MV-4-11 (cell line): Measurements from ENCODE around the gene ULK1.

ENCODE experiments used
- DNase-seq: peaks from one replicate; lab custom pipeline; 2025; lab: John Stamatoyannopoulos, UW

The ULK1 gene

DNA sequence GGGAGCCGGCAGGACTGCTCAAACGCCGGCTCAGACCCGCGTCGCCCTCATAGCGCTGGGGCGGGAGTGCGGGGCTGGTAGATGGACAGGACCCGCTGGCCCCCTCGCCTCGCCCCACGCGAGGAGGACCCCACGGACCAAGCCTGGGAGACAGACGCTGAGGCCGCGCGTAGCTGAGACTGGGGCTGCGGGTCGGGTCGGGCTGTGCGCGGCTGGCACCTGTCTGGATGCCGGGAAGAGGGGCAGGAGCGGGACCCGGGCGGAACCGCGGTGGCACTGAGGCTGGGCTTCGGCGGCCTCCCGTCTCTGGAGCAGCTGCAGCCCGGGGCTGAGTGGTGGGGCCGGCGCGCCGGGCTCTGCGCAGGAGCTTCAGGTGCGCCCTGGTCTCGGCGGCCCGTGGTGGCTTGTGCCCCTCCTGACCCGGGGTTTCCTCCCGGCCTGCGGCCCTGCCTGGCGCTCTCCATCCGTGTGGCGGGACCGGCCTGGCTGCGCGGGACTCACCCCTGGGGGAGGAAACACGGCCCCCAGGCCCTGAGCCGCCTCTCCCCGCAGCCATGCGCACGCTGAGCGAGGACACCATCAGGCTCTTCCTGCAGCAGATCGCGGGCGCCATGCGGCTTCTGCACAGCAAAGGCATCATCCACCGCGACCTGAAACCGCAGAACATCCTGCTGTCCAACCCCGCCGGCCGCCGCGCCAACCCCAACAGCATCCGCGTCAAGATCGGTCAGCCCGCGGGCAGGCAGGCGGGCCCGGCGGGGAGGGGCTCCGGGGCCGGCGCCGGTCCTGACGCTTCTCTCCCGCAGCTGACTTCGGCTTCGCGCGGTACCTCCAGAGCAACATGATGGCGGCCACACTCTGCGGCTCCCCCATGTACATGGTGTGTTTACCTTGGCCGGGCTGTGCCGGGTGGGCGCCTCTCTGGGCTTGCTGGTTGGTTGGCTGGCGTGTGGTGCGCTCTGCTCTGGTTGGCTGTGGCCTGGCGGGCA, 14.0 kb downstream of the ULK1 start:
- DNase-seq = no peak

DNA sequence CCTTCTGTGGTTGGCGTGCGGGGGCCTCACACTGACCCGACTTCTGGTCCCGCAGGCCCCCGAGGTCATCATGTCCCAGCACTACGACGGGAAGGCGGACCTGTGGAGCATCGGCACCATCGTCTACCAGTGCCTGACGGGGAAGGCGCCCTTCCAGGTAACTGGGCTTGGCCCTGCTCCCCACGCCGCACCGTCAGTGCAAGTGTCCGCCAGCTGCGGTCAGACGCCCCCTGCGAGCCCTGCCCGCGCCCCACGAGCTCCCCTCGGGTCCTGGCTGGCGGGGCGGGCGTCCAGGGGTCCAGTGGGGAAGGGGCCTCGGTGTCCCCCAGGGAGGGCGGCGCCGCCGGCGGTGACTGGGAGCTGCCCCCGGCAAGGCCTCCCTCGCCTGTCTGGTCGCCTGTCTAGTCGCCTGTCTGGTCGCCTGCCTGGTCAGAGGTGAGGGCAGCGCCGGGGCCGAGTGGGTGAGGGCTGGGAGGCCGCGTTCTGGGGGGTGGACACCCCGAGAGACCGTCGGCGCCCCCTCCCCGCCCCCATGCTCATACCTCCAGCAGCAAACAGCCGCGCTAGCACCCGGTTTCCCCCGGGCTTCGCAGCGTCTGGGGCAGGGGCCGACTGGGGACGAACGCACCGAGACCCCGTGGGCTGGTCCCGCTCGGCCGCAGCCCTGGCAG, 14.8 kb downstream of the ULK1 start:
- DNase-seq = no peak

DNA sequence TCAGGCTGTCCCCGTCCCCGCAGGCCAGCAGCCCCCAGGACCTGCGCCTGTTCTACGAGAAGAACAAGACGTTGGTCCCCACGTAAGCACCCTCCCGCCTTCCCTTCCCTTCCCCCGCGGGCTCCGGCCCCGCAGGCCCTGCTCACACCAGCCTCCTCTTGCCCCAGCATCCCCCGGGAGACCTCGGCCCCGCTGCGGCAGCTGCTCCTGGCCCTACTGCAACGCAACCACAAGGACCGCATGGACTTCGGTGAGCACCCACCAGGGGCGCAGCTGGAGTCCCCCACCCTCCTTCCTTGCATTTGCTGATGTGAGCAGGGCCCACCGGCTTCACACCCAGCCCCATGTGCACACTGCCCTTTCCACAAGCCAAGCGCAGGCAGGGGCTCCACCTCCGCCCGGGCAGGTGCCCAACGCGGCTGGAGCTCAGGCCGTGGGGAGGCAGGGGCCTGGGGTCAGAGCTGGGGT, 15.4 kb downstream of the ULK1 start:
- no peak for DNase-seq

DNA sequence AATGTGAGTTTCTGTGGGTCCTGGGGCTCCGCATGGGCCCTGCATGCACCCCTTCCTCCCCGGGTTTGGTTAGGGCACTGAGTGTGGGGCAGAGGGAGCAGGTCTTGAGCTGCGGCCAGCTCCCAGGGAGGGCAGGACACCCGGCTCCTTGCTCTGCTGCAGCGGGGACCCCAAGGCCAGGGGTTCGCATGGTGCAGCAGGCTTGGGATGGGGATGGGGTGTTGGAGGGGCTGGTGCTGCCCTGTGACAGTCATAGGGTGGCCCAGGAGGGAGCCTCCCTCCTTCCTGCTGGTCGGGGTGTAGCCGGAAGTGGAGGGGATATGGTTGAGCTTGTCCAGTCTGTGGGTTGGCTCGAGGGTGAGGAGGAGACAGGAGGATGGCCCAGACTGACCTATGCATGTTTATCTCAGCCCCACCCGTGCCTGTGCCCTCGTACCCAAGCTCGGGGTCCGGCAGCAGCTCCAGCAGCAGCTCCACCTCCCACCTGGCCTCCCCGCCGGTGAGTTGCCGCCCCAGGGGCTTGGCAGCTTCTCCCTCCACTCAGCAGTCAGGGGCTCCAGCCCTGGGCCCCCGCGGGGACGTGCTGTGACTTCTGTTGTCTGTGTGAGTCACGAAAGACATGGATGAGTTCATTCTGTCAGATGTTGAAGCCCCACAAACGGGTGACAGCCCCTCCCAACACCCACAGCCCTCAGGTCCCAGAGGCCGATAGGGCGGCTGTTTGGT, 16.0 kb downstream of the ULK1 start:
- no peak for DNase-seq

DNA sequence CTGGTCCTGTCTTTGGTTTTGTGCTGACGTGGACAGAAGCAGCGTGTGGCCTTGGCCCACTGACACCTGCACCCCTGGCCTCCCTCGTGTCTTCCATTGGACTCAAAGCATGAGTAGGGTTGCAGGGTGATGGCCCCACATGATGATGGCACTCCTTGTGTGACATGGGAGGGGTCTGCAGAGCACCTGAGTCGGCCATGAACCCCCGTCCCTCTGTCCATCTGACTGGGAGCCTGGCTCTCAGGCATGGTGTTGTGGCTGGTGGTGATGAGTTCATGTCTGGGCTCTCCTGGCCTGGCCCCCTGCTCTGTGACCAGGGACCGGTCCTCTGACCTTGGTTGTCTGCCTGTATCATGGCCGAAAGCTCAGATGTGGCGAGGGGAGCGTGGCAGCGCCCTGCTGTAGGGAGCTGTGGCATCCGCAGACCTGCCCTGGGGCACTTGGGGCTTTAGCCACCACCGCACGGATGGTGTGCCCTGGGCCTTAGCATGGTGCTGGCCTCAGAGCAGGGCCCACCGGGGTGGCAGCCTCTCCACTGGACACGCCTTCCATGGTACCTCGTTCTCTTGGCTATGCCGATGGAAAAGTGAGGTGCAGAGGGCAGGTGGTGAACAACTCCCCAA, 16.7 kb downstream of the ULK1 start:
- DNase-seq = no peak

DNA sequence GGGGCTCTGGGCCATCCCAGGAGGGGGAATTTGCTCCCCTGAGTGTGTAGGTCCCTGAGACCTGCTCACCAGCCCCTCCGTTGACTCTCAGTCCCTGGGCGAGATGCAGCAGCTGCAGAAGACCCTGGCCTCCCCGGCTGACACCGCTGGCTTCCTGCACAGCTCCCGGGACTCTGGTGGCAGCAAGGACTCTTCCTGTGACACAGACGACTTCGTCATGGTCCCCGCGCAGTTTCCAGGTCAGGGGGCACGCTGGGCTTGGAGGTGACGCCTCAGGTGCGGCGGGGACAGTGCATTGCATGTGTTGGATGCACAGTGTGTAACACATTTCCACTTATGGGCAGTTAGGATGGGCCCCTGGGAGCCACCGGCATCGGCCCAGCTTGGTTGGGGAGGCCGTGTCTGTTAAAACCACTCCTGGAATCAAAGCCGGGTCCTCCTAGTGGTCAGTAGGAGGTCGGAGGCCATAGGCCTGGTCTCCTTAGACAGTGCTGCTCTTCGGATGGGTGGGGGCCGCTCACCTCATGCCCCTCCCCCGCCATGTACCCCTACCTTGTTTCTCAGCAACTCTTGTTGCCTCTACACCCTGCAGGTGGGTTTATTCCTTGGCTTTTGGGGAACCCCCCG, 17.5 kb downstream of the ULK1 start:
- DNase-seq = no peak

DNA sequence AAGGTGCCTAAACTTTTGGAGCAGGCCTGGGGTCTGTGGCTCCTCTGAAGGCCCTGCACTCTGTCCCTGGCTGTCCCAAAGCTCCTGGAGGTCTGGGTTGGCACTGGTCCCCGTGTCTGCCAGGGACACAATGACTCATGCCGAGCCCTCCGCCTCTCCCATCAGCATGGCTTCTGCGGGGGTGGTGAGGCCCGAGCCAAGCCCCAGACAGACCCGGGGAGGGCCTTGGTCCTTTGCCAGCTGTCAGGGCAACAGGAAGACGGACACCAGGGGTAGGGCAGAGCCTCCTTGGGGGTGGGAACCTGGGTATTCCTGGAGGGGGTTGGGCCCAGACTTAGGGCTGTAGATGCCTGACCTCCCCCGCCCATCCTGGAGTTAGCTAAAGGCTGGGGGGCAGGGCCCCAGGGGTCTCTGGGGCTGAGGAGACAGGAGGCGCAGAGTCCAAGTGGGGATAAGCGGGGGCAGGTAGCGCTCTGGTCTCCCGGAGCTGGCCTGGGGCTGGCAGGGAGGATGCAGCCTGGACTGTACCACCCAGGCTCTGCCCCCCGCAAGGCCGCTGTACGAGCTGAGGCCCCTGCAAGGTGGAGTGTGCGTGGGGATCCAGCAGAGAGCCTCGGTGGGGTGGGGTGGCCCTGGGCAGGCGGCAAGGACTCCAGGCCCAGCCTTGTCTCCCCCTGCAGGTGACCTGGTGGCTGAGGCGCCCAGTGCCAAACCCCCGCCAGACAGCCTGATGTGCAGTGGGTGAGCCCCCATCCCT, 18.3 kb downstream of the ULK1 start:
- DNase-seq = no peak

DNA sequence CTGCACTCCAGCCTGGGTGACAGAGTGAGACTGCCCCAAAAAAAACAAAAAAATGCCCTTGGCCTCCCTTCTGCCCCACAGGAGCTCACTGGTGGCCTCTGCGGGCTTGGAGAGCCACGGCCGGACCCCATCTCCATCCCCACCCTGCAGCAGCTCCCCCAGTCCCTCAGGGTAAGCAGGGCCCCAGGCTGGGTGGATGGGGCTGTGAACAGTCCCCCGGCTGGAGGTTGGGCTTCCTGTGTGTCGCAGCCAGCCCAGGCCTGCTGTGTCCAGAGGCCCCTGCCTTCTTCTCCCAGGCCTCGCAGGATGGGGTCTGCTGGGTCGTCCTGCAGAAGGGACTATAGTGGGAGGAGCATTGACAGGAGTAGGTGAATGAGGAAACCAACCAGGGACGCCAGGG, 19.2 kb downstream of the ULK1 start:
- DNase-seq = no peak

DNA sequence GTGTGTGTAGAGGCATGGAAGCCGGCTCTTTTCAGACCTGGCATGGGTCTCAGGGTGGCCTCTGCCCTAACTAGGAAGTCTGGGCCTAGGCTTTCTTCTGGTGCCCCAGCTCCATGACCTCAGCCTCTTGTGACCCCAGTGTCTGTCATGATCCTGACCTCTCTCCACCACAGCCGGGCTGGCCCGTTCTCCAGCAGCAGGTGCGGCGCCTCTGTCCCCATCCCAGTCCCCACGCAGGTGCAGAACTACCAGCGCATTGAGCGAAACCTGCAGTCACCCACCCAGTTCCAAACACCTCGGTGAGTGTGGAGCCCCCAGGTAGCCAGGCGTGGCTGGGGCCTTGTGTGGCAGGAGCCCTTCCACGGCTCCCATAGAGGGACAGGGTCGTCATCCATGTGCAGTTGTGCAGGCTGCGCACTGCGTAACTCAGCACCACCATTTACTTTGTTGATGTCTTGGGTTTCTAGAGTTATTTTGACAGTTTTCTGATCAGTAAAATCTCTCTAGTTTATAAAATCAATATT, 19.8 kb downstream of the ULK1 start:
- no peak for DNase-seq

DNA sequence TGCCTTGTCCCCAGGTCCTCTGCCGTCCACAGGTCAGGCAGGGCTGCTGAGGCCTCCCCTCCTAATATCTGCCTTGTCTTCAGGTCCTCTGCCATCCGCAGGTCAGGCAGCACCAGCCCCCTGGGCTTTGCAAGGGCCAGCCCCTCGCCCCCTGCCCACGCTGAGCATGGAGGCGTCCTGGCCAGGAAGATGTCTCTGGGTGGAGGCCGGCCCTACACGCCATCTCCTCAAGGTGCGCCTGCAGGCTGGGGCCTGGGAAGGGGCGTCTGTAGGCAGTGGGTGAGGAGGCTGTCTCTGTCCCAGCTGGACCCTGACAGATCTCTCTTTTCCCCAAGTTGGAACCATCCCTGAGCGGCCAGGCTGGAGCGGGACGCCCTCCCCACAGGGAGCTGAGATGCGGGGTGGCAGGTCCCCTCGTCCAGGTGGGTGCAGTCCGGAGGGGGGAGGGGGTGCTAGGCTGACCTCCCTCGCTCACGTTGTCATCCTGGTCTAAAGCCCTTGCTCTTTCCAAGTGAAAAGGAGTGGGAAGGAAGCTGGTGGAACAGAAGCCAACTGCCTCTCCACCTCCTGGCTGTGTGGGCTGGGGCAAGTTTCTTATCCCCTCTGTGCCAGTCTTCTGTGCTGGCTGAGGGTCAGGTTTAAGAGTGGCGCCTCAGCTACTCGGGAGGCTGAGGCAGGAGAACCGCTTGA, 20.7 kb downstream of the ULK1 start:
- no peak for DNase-seq

DNA sequence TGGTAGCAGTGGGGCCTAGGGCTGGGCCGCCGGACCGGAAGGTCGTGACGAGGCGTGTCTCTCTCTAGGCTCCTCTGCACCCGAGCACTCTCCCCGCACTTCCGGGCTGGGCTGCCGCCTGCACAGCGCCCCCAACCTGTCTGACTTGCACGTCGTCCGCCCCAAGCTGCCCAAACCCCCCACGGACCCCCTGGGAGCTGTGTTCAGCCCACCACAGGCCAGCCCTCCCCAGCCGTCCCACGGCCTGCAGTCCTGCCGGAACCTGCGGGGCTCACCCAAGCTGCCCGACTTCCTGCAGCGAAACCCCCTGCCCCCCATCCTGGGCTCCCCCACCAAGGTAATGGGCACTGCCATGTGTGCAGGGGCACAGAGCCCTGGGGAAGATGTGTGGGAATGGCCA, 21.4 kb downstream of the ULK1 start:
- DNase-seq = no peak

DNA sequence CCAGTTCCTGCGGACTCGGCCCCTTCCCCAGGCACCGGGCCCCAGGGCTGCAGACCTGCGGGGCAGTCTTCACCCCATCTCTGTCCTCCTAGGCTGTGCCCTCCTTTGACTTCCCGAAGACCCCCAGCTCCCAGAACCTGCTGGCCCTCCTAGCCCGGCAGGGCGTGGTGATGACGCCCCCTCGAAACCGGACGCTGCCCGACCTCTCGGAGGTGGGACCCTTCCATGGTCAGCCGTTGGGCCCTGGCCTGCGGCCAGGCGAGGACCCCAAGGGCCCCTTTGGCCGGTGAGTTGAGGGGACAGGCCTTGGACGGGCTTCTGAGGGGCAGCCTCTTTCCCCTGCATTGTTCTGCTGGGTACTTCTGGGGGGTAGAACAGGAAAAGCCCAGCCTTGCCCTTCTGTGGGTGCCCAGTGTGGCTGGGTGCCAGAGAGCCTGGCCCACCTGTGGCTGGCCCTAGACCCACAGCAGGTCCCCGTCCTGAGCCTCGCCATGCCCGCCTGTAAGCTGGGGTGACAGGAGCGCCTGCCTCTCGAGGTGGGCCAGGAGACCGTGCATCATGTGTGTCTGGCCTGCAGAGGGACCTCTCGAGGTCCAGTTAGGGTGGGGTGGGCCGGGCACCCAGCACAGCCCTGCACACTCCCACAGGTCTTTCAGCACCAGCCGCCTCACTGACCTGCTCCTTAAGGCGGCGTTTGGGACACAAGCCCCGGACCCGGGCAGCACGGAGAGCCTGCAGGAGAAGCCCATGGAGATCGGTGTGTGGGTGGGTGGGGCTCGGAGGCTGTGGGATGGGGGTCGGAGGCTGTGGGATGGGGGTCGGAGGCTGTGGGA, 22.1 kb downstream of the ULK1 start:
- DNase-seq = no peak

DNA sequence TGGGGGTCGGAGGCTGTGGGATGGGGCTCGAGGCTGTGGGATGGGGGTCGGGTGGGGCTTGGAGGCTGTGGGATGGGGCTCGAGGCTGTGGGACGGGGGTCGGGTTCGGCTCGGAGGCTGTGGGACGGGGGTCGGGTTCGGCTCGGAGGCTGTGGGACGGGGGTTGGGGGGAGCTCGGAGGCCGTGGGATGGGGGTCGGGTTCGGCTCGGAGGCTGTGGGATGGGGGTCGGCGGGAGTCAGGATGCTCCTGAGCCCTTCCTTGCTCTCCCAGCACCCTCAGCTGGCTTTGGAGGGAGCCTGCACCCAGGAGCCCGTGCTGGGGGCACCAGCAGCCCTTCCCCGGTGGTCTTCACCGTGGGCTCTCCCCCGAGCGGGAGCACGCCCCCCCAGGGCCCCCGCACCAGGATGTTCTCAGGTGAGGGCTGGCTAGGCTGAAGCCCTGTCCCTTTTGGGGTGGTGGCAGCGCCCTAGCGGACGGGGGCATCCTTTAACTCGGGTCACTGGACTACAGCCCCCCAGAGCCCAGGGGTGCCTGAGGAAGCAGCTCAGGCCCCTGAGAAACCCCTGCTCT, 22.8 kb downstream of the ULK1 start:
- no peak for DNase-seq

DNA sequence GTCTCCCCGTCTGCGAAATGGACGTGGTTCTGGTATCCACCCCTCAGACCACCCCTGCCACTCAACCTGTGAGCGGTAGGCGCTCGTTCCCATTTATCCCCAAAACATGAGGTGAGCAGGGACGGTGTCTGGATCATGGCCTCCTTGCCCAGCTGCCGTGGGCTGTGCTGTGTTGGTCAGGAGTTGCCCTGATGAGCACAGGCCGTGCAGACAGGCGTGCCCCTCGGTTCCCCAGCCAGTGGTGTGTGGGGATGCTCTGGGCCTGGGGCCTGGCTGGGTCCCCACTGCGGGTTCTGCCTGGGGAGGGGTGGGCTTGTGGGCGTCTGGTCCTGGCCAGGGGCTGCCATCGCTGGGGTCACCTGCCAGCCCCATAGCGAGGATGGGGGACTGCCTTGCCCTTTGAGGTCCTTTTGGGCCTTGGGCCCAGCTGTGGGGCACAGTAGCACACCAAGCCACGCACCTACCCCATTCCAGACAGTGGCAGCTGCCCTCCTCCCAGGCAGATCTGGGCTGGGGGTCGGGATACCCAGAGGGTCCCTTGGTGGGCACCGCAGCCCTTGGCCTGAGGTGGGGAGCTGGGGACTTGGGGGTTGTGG, 23.4 kb downstream of the ULK1 start:
- DNase-seq = no peak

DNA sequence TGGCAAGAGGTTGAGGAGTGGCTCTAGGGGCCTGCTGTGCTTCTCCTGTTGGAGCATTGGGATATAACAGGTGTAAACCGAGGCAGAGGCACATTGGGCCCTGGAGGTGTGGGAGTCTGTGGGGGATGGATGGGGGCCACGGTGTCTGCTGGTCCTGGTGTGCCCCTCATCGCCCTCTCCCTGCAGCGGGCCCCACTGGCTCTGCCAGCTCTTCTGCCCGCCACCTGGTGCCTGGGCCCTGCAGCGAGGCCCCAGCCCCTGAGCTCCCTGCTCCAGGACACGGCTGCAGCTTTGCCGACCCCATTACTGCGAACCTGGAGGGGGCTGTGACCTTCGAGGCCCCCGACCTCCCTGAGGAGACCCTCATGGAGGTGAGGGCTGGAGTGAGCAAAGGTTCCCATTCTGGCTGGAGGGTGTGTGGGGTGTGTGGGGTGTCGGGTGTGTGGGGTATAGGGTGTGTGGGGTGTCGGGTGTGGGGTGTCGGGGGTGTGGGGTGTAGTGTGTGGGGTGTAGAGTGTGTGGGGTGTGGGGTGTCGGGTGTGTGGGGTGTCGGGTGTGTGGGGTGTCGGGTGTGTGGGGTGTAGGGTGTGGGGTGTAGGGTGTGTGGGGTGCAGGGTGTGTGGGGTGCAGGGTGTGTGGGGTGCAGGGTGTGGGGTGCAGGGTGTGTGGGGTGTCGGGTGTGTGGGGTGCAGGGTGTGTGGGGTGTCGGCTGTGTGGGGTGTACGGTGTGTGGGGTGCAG, 24.1 kb downstream of the ULK1 start:
- DNase-seq = no peak

DNA sequence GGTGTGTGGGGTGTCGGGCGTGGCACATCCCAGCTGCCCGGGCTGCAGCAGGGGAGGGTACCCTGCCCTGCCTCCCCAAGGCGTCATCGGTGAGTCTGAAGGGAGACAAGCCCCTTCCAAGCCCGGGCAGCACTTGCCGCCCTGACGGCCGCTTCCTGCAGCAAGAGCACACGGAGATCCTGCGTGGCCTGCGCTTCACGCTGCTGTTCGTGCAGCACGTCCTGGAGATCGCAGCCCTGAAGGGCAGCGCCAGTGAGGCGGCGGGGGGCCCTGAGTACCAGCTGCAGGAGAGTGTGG, 24.6 kb downstream of the ULK1 start:
- no peak for DNase-seq

DNA sequence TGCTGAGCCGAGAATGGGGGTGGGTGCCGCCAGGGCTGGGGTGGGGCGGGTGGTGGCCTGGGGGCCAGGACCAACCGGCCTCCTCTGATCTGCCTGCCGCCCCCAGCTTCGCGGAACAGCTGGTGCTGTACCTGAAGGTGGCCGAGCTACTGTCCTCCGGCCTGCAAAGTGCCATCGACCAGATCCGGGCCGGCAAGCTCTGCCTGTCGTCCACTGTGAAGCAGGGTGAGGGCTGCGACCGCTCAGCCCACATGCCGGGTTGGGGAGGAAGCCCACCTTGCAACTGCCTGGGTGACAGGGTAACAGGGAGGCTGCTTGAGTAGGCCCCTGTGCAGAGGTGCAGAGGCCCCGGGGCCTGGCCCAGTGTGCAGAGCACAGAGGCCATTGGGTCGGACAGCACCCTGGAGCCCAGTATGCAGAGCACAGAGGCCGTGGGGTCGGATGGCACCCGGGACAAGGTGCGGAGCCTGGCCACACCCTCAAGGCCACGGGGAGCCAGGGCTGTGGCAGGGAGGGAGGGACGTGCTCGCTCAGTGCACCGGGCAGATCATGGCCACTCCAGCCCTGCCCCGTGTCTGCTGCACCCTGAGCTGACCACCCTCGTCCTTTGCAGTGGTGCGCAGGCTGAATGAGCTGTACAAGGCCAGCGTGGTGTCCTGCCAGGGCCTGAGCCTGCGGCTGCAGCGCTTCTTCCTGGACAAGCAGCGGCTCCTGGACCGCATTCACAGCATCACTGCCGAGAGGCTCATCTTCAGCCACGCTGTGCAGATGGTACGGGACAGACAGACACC, 25.1 kb downstream of the ULK1 start:
- DNase-seq = no peak
